ENCODE measurements around the gene REM1.
"Not testable (repeated sequence)": the region's sequence is repeated elsewhere in the genome, so short reads cannot be mapped to it uniquely, and the experiment has no call there.

Gene REM1

GRCh38 chr20:31474758-31475427 is at the start of gene REM1, which contains the start of gene DEFB124:
Gene REM1 (plus strand): TSS chr20:31475288. CDS start chr20:31476446, 1,158 bp downstream.
Gene DEFB124 (minus strand): TSS chr20:31475127. CDS start chr20:31473013, 2,114 bp downstream.
- DNase-seq (ENCODE audit: low read depth), result no peak
- H3K4me3 ChIP-seq (ENCODE audit: low read depth, low read length), result no peak within 1 kb of the TSS

DNA sequence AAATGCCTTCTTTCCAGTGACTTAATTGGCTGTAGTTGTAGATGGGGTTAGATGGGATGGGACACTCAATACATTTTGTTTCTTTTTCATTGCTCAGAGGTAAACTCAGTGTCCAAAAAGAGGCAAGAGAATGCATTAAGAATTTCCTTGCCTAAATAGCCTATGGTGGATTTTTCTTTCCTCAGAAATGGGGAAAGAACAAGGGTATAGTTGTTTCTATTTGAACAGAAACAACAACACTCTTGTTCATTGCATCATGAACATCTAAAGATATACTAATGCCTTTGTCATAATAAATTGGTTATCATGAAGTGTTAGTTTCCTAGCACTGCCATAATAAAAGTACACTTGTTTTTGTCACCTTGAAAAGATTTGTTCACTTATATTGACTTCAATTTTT is 49.3 kb upstream of the REM1 start:
- no peak for DNase-seq (ENCODE audit: low read depth)
- no peak overlapping the region for H3K4me3 ChIP-seq (ENCODE audit: low read depth, low read length)

DNA sequence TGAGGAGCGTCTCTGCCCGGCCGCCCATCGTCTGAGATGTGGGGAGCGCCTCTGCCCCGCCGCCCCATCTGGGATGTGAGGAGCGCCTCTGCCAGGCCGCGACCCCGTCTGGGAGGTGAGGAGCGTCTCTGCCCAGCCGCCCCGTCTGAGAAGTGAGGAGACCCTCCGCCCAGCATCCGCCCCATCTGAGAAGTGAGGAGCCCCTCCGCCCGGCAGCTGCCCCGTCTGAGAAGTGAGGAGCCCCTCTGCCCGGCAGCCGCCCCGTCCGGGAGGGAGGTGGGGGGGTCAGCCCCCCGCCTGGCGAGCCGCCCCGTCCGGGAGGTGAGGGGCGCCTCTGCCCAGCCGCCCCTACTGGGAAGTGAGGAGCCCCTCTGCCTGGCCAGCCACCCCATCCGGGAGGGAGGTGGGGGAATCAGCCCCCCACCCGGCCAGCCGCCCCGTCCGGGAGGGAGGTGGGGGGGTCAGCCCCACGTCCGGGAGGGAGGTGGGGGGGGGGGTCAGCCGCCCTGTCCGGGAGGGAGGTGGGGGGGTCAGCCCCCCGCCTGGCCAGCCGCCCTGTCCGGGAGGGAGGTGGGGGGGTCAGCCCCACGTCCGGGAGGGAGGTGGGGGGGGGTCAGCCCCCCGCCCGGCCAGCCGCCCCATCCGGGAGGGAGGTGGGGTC is 48.1 kb upstream of the REM1 start:
- H3K4me3 ChIP-seq (ENCODE audit: low read depth, low read length); DNase-seq (ENCODE audit: low read depth): not testable (repeated sequence)

DNA sequence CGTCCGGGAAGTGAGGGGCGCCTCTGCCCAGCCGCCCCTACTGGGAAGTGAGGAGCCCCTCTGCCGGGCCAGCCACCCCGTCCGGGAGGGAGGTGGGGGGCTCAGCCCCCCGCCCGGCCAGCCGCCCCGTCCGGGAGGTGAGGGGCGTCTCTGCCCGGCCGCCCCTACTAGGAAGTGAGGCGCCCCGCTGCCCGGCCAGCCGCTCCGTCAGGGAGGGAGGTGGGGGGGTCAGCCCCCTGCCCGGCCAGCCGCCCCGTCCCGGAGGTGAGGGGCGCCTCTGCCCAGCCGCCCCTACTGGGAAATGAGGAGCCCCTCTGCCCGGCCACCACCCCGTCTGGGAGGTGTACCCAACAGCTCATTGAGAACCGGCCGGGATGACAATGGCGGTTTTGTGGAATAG is 47.5 kb upstream of the REM1 start:
- not testable (repeated sequence) for H3K4me3 ChIP-seq (ENCODE audit: low read depth, low read length); DNase-seq (ENCODE audit: low read depth)

- DNase-seq (ENCODE audit: low read depth), result no peak
- no peak overlapping the region for H3K4me3 ChIP-seq (ENCODE audit: low read depth, low read length)
These were observed 44.4 kb upstream of the REM1 start for GRCh38 chr20:31430568-31431115.

DNA sequence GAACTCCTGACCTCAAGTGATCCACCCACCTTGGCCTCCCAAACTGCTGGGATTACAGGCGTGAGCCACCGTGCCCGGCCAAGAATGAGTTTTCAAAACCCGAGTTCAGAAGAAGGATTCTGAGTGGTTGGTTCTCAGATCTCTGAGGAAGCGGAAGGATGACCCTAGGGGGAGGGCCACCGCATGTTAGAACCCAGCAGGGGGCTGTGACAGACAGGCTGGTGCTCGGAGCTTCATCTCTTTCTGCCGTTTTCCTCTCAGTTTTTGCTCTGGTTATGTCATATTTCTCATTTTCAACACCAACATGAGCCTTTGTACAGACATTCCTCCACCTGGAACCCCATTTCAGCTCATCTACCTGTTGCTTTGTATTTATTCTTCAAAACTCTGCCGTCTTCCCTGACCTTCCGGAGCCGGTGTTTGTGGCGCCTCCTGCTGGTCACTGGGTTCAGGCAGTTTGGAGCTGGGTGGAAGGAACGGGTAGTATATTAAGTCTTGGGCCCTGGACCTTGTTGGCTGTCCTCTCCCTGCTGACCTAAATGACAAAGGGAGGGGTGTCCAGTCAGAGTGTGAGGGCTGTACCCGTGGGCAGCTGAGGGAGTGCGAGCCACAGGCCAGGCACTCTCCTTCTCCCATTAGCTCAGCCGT is 35.0 kb upstream of the REM1 start, which contains the start of gene DEFB123:
DEFB123 (plus strand) TSS at position 621 of the 648 bp plus-strand sequence. CDS start 67 bp downstream, outside the sequence.
- no peak for DNase-seq (ENCODE audit: low read depth)

GRCh38 chr20:31446084-31446819 is 28.8 kb upstream of the REM1 start:
- no peak for DNase-seq (ENCODE audit: low read depth)
- no peak overlapping the region for H3K4me3 ChIP-seq (ENCODE audit: low read depth, low read length)

More for the DNA sequence above, 35.0 kb upstream of the REM1 start, which contains the start of gene DEFB123:
- H3K4me3 ChIP-seq (ENCODE audit: low read depth, low read length), result no peak within 1 kb of the TSS

DNA sequence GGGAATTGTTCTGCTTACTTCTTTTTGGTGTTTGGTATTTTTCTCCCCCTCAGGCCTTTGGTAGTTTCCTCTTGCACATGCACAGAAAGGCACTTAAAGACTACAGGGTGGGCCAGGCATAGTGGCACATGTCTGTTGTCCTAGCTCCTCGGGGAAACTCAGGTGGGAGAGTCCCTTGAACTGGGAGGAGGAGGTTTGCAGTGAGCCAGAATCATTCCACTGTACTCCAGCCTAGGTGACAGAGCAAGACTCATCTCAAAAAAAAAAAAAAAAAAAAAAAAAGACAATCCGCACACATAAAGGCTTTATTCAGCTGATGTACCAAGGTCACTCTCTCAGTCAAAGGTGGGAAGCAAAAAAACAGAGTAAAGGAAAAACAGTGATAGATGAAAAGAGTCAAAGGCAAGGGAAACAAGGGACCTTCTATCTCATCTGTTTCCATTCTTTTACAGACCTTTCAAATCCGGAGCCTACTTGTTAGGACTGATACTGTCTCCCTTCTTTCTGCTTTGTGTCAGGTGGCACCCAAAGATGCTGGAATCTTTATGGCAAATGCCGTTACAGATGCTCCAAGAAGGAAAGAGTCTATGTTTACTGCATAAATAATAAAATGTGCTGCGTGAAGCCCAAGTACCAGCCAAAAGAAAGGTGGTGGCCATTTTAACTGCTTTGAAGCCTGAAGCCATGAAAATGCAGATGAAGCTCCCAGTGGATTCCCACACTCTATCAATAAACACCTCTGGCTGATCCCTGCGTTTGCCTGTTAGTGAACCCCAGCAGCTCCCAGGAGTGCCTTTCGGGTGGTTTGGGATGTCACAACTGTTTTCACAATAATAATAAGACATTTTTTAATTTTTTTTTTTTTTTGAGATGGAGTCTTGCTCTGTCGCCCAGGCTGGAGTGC is 25.3 kb upstream of the REM1 start:
- no peak for DNase-seq (ENCODE audit: low read depth)
- H3K4me3 ChIP-seq (ENCODE audit: low read depth, low read length), result no peak overlapping the region

DNA sequence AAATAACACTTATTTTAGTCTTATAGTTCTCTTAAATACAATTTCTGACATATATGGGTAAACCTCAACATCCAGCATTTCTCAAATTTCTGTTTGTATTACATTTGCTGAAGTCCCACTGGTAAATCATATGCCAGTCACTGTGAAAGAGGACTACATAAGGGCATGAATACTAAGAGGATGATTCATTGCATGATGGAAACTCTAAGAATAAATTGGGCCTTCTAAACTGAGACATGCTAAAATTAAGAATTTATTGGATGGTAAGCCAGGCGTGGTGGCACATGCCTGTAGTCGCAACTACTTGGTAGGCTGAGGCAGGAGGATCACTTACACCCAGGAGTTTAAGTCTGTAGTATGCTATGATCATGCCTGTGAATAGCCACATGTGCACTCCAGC is 22.5 kb upstream of the REM1 start:
- no peak for DNase-seq (ENCODE audit: low read depth)
- no peak overlapping the region for H3K4me3 ChIP-seq (ENCODE audit: low read depth, low read length)

DNA sequence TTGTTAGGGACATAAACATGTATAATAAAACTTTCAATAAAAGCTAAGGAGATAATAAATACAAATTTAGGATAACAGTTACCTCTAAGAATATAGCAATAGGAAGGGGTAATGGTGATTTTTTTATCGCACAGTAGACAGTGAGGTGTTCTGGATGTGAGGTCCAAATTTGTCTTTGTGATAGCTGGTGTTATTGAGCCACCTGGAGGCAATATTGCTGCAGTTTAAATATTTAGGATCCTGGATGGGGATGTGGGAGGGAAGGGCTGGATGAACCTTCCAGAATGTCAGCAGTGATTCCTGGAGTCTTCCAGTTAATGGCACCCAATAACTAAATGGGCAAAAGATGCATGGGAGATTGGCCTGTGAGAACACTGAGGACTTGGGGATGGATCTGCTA is 20.7 kb upstream of the REM1 start:
- H3K4me3 ChIP-seq (ENCODE audit: low read depth, low read length), result no peak overlapping the region
- DNase-seq (ENCODE audit: low read depth), result no peak

GRCh38 chr20:31470946-31471345 is 4.1 kb upstream of the REM1 start:
- DNase-seq (ENCODE audit: low read depth); H3K4me3 ChIP-seq (ENCODE audit: low read depth, low read length): not testable (repeated sequence)

DNA sequence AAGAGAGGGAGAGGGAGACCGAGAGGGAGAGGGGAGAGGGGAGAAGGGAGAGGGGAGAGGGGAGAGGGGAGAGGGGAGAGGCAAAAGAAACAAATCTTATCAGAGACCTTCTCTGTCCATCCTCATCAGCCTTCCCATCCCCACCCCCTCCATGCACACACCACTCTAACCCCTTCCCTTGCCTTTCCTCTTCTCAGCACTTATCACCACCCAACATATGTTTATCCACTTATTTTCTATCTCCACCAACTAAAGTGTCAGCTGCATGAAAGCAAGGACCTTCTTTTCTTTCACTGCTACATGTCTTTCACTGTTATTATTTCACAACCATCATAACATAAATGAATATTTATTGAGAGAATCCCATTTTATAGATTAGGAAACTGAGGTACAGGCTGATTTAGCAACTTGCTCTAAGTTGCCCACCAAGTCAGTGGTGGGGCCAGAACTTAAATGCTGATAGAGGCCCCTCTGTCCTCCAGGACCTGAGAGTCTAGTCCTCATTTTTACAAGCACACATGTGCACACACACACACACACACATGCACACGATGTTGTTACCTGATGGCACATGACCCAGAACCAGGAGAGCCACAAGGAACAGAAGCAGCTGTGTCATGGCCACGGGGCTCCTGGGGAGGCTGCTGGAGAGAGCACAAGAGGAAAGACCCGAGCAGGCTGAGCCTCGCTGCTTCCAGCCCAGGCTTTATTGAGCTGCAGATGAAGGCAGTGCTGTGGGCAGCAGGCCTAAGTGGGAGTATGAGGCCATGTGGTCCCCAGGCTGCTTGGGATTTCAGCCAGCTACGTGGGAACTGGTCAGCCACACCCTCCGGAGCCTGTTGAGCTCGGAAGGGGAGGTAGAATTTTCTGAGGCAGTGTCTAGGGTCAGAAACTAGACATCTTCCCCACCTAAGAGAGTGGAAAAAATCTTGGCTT is 2.4 kb upstream of the REM1 start:
- no peak overlapping the region for H3K4me3 ChIP-seq (ENCODE audit: low read depth, low read length)
- DNase-seq (ENCODE audit: low read depth), result no peak

DNA sequence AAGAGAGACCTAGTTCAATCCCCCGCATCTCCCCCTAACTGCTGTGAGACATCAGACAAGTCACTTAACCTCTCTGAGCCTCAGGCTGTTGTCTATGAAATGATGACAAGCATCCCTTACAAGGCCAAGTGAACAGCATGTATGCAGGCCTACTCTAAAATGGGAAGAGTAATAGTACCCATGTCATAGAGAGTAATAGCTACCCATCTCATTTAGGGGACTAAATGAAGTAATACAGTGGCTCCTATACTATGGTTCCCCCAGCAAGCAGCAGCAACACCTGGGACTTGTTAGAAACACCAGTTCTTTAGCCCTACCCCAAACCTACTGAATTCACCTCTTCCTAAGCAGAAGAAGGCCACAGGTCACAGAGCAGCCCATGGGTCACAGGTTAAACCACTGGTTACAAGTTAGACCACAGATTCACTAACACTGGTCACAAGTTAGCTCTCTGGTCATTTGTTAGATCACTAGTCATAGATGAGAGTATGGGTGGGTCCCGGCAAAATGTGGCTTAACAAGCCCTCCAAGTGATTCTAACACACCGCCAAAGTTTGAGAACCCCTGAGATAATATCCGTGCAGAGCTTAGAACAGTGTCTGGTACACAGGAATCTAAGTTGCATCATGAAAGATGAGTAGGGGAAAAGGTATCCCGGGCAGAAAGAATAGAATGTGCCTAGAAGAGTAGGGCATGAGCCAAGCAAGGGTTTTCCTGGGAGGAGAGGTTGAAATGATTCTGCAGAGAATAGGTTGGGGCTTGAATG is 1.6 kb upstream of the REM1 start:
- no peak overlapping the region for H3K4me3 ChIP-seq (ENCODE audit: low read depth, low read length)
- no peak for DNase-seq (ENCODE audit: low read depth)

DNA sequence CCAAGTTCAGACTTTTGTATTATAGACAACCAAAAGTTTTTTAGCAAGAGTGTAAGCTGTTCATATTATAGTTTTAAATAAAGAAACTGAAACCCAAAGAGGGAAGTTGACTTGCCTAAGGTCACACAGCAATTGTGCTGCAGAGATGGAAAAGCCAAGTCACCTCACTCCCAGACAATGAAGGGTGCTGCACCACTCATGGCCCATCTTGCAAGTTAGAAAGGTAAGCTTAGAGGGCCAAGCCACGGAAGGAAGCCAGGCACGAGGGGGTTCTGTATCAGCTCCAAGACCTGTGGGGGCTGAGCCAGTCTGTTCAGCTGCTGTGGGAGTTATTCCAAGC is 1.0 kb upstream of the REM1 start:
- no peak overlapping the region for H3K4me3 ChIP-seq (ENCODE audit: low read depth, low read length)
- no peak for DNase-seq (ENCODE audit: low read depth)

DNA sequence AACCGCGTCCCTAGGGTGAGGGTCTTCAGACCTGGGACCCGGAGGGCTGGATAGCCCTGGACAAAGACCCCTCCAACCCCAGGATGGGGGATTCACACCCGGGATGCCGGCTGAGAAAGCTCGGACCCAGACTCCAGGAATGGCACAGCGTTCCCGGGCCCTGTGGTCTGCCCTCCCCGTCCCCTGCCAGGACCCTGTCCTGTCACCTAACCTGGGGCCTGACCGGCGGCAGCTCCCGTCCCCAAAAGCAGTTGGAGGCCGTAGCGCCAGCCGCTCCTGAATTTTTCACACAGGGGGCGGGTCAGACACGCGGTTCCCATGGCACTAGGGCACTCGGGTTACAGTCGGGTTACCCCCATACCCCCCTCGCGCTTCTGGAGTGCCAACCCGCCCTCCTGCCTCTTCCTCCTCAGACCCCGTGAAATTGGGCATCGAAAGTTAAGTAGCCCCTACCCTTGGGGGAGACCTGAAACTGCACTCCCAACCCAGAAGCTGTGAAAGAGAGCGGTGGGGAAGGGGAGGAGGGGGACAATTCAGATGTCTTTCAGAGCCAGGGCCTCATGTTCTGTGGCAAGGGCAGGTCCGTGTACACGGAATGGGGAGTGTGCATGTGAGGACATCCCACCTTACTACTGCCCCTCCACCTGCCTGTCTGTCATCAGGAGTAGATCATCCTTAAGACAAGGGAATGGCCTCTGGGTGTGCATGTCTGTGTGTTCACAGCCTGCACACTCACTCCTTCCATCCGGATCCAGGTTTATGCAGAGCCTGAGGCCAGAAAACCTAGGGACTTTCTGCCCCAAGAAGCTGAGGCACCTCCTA is 595 bp downstream of the REM1 start:
- H3K4me3 ChIP-seq (ENCODE audit: low read depth, low read length), result no peak overlapping the region
- DNase-seq (ENCODE audit: low read depth), result no peak

DNA sequence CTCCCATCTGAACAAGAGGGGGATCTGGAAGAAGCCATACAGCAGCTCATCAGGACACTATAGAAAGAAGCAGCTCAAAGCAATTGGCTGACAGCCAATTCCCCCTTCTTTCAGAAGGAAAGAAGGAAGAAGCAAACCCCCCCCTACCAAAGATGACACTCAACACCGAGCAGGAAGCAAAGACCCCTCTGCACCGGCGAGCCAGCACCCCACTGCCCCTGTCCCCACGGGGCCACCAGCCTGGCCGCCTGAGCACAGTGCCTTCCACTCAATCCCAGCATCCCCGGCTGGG is 1.2 kb downstream of the REM1 start:
- DNase-seq (ENCODE audit: low read depth), result no peak
- no peak overlapping the region for H3K4me3 ChIP-seq (ENCODE audit: low read depth, low read length)

All from skeletal muscle cell (primary cell).